ENCODE measurements around the gene ULK4.

ULK4 gene

DNA sequence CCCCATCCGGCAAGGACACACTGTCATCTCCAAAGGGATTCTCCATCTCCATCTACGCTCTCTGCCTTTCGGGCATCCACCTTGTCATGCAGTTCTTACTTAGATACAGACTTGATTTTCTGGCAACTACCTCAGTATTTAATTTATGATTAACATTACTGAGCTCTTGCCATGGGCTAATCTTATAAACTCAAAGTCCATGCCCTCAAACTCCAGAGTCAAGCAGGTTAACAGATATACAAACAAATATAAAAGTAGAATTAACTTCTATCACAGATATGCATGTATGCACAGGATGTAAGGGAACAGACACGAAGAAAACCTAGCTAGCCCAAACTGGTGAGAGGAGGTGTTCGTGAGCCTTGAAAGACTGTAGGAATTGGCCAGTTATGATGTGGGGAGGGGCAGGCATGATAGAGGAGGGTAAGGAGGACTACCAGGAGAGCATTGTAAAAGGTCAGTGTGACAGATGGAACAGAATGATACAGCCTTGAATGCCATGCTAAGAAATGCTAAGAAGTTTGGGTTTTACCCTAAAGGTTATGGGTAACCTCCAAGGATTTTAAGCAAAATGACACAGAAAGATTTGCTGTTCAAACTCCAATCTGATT, 334.3 kb downstream of the ULK4 start:
- no peak overlapping the region for H3K27ac ChIP-seq (ENCODE audit: low read length)
- no peaks in the 10 kb centered on the region for H3K4me1 ChIP-seq (ENCODE audit: insufficient read depth, low read length)
- H3K9ac ChIP-seq (ENCODE audit: low read depth, low read length) = no peak overlapping the region
- no peak for TF ChIP-seq EZH2 (IDR thresholded peaks at IDR 0.05; ENCODE audit: borderline replicate concordance, low read depth, low read length, severe bottlenecking)
- TF ChIP-seq, protein P1, sequence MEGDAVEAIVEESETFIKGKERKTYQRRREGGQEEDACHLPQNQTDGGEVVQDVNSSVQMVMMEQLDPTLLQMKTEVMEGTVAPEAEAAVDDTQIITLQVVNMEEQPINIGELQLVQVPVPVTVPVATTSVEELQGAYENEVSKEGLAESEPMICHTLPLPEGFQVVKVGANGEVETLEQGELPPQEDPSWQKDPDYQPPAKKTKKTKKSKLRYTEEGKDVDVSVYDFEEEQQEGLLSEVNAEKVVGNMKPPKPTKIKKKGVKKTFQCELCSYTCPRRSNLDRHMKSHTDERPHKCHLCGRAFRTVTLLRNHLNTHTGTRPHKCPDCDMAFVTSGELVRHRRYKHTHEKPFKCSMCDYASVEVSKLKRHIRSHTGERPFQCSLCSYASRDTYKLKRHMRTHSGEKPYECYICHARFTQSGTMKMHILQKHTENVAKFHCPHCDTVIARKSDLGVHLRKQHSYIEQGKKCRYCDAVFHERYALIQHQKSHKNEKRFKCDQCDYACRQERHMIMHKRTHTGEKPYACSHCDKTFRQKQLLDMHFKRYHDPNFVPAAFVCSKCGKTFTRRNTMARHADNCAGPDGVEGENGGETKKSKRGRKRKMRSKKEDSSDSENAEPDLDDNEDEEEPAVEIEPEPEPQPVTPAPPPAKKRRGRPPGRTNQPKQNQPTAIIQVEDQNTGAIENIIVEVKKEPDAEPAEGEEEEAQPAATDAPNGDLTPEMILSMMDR (IDR thresholded peaks at IDR 0.05; ENCODE audit: borderline replicate concordance, extremely low read depth, low read length, poor library complexity, severe bottlenecking) = no peak
- no peaks in the 10 kb centered on the region for H4K20me1 ChIP-seq (ENCODE audit: insufficient read depth, low read length)
- DNase-seq = no peak
- H3K4me2 ChIP-seq (ENCODE audit: insufficient read depth, low read length) = no peak overlapping the region
- no peaks in the 10 kb centered on the region for H3K79me2 ChIP-seq (ENCODE audit: insufficient read depth, low read length)
- no peaks in the 10 kb centered on the region for H3K9me3 ChIP-seq (ENCODE audit: insufficient read depth, low read length, severe bottlenecking)
- no peaks in the 10 kb centered on the region for H3K36me3 ChIP-seq (ENCODE audit: insufficient read depth, low read length)
- no peak overlapping the region for H2AFZ ChIP-seq (ENCODE audit: low read depth, low read length)
- H3K4me3 ChIP-seq (ENCODE audit: low read depth in 1 of 2, low read length in 2 of 2) = no peak overlapping the region
- no peak for ATAC-seq (ENCODE audit: insufficient read depth, low read depth)
- no peaks in the 10 kb centered on the region for H3K27me3 ChIP-seq (ENCODE audit: insufficient read depth, low read length, poor library complexity)

DNA sequence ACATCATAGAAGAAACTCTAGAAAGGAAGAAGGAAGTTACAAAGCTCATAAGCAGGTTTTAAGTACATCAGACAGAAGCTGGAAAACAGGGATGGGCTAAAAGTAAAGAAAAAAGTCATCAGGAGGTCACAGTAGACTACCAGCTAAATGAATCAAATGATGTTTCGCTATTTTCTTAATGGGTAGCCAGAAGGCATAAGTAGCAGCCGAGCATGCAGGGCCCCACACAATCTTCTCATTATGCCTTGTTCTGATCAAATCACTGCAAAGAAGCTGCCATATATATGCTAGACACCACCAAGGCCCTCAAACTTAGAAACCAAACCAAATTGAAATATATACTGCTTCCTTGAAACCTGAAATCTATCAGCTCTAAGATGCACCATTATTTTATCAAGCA, 349.1 kb downstream of the ULK4 start:
- no peaks in the 10 kb centered on the region for H3K36me3 ChIP-seq (ENCODE audit: insufficient read depth, low read length)
- no peak for DNase-seq
- no peak overlapping the region for H3K9ac ChIP-seq (ENCODE audit: low read depth, low read length)
- no peak overlapping the region for H2AFZ ChIP-seq (ENCODE audit: low read depth, low read length)
- H3K4me1 ChIP-seq (ENCODE audit: insufficient read depth, low read length) = no peaks in the 10 kb centered on the region
- no peak overlapping the region for H3K27ac ChIP-seq (ENCODE audit: low read length)
- H3K9me3 ChIP-seq (ENCODE audit: insufficient read depth, low read length, severe bottlenecking) = no peaks in the 10 kb centered on the region
- TF ChIP-seq, protein P1 (IDR thresholded peaks at IDR 0.05; ENCODE audit: borderline replicate concordance, extremely low read depth, low read length, poor library complexity, severe bottlenecking) = no peak
- no peak for TF ChIP-seq EZH2 (IDR thresholded peaks at IDR 0.05; ENCODE audit: borderline replicate concordance, low read depth, low read length, severe bottlenecking)
- no peaks in the 10 kb centered on the region for H3K79me2 ChIP-seq (ENCODE audit: insufficient read depth, low read length)
- no peak overlapping the region for H3K4me3 ChIP-seq (ENCODE audit: low read depth in 1 of 2, low read length in 2 of 2)
- ATAC-seq (ENCODE audit: insufficient read depth, low read depth) = no peak
- H3K4me2 ChIP-seq (ENCODE audit: insufficient read depth, low read length) = no peak overlapping the region
- H4K20me1 ChIP-seq (ENCODE audit: insufficient read depth, low read length) = no peaks in the 10 kb centered on the region
- H3K27me3 ChIP-seq (ENCODE audit: insufficient read depth, low read length, poor library complexity) = no peaks in the 10 kb centered on the region

DNA sequence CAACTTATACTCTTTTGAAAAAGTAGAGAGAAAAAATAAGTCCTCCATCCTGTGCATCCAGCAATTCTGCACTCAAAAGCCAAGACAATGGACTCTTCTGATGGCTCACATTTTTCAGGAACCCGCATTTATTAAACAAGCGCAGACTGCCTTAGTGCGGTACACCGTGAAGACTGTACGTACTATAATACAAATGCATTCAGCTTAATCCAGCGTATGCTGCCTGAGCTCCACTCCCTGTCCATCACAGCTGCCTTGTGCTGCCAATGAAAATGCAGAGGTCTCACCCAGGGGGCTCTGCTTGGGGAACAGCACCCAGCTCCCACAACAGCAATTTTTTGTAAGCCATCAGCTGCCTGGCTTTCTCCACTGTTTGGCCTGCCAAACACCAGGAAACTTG, 350.9 kb downstream of the ULK4 start:
- H3K9me3 ChIP-seq (ENCODE audit: insufficient read depth, low read length, severe bottlenecking) = no peaks in the 10 kb centered on the region
- H3K4me1 ChIP-seq (ENCODE audit: insufficient read depth, low read length) = no peaks in the 10 kb centered on the region
- H4K20me1 ChIP-seq (ENCODE audit: insufficient read depth, low read length) = no peaks in the 10 kb centered on the region
- no peaks in the 10 kb centered on the region for H3K79me2 ChIP-seq (ENCODE audit: insufficient read depth, low read length)
- no peak overlapping the region for H3K4me3 ChIP-seq (ENCODE audit: low read depth in 1 of 2, low read length in 2 of 2)
- H3K27ac ChIP-seq (ENCODE audit: low read length) = no peak overlapping the region
- ATAC-seq (ENCODE audit: insufficient read depth, low read depth) (no peak), DNase-seq (no peak)
- no peak overlapping the region for H3K9ac ChIP-seq (ENCODE audit: low read depth, low read length)
- no peak overlapping the region for H3K4me2 ChIP-seq (ENCODE audit: insufficient read depth, low read length)
- TF ChIP-seq, protein P1 (IDR thresholded peaks at IDR 0.05; ENCODE audit: borderline replicate concordance, extremely low read depth, low read length, poor library complexity, severe bottlenecking) = no peak
- no peak for TF ChIP-seq EZH2 (IDR thresholded peaks at IDR 0.05; ENCODE audit: borderline replicate concordance, low read depth, low read length, severe bottlenecking)
- no peaks in the 10 kb centered on the region for H3K36me3 ChIP-seq (ENCODE audit: insufficient read depth, low read length)
- no peaks in the 10 kb centered on the region for H3K27me3 ChIP-seq (ENCODE audit: insufficient read depth, low read length, poor library complexity)
- no peak overlapping the region for H2AFZ ChIP-seq (ENCODE audit: low read depth, low read length)

Measured in DND-41 (cell line).